GM21737 (cell line): ENCODE data around the gene NOS2.
"Not testable (repeated sequence)": the region's sequence is repeated elsewhere in the genome, so short reads cannot be mapped to it uniquely, and the experiment has no call there.

Source experiments
- ATAC-seq: cut with Tn5 transposase; IDR thresholded peaks from one replicate; pipeline ENCODE4 v1.9.1; 2021; ENCODE audit warnings: mild to moderate bottlenecking, moderate library complexity; ENCODE audit not compliant: unreplicated experiment

Gene NOS2

DNA sequence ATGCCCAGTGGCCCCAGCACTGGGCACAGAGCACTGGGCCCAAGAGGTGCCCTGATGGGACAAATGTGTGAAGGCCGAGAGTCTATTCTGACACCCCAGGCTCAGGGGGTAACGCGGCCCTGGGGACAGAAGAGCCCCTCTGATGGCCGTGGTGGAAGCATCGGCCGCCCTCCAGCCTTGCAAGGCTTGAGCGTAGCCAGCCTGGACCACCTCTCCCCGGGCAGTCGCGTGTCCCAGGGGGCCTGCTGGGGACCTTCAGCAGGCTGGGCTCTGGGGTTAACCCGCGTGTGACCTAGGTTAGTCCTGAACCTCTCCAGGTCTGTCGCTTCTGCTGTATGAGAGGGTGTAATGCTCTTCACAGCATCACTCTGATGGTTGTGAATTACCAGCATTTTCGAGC is 40.8 kb downstream of the NOS2 start:
- no peak for ATAC-seq

DNA sequence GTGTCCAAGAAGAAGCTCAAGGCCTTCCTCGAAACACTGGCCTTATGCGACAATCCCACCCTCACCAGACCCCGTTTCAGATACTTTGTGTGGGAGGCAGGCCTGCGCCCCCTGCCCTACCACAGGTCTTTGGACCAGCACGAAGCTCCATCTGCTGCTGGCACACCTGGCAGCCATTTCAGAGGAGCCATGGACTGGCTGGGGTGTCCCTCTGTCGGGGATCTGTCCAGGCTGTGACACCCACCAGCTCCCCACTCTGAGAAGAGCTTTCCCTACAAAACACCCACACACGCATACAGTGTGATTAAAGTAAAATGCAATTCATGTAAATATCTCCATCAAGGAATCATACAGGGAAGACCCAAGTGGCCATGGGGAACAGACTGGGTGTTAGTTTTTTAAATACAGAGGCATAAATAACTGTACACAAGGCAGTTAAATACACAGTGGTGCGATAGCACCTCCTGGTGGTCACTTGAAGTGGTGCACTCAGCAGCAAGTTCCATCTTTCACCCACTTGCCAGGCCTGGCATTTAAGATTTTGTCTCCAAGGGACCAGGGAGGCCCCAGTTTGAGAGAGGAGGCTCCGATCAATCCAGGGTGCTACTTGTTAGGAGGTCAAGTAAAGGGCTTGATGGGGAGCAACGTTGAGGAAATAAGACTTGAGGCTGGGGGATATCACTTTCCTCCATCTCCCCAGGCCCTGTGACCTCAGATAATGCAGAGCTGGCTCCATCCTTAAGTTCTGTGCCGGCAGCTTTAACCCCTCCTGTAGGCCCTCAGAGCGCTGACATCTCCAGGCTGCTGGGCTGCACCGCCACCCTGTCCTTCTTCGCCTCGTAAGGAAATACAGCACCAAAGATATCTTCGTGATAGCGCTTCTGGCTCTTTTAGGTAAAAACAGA is 43.6 kb downstream of the NOS2 start:
- no peak for ATAC-seq

DNA sequence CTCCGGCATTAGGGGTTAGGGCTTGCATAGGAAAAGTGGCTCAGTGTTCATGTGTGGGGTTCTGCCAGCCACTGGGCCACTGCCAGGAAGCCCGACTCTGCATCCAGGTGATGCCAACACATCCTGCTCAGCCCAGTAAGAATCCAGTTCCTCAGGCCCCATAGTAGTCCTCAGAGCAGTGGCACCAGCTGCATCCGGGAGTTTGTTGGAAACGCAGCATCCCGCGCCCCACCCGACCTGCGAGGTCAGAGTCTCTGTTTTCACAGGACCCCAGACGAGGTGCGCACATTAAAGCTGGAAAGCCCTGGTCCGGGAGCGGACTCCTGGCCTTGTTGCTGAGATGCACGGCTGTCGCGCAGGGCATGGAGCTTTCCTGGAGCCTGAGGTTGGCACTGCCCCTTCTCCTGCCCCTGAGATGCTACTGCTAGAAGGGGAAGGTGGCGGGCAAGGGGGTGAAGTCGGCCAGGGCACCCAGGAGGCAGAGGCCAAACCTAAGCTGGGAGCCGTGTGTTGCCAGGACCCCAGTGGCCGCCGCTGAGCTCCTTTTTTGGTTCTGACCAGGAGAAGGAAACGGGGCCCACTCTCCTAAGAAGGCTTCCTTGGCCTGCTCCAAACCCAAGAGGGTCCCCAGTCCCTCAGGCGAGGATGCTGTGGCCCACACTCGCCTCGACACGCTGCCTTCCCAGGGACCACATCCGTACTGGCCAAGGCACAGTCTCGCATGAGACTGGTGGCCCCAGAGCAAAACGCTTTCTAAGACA is 44.4 kb downstream of the NOS2 start:
- ATAC-seq: no peak

DNA sequence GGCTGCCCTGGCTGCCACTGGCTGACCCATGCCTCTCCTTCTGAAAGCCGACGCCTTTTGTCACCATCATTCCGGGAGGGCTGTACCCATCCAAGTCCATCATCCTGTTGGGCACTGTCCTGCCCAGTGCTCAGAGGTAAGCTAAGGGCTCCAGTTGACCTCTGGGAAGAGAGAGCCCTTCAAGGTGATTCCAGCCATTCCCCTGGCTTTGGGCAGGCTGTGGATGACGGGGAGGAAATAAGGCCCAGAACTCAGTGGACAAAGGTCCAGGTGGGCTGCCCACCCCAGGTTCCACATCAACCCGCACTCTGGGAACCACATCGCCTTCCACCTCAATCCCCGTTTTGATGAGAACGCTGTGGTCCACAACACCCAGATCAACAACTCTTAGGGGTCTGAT is 45.8 kb downstream of the NOS2 start:
- no peak for ATAC-seq

DNA sequence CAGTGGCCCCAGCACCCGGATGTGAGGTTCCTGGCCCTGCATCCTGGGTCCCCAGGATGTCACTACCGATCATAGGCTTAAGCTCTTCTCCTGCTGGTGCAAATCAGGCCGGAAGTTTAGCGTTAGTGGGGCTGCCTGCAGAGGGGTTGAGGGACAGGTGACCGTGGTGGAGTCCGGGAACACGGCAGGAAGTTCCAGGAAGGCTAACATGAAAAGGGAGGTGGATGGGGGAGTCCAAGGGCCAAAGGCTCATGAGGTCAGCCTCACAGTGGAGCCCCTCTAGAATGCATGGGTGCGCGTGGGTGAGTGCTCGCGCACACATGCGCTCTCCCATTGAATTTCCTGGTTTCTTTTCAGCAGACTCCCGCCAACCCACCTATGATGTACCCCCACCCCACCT is 46.6 kb downstream of the NOS2 start:
- ATAC-seq: not testable (repeated sequence)

DNA sequence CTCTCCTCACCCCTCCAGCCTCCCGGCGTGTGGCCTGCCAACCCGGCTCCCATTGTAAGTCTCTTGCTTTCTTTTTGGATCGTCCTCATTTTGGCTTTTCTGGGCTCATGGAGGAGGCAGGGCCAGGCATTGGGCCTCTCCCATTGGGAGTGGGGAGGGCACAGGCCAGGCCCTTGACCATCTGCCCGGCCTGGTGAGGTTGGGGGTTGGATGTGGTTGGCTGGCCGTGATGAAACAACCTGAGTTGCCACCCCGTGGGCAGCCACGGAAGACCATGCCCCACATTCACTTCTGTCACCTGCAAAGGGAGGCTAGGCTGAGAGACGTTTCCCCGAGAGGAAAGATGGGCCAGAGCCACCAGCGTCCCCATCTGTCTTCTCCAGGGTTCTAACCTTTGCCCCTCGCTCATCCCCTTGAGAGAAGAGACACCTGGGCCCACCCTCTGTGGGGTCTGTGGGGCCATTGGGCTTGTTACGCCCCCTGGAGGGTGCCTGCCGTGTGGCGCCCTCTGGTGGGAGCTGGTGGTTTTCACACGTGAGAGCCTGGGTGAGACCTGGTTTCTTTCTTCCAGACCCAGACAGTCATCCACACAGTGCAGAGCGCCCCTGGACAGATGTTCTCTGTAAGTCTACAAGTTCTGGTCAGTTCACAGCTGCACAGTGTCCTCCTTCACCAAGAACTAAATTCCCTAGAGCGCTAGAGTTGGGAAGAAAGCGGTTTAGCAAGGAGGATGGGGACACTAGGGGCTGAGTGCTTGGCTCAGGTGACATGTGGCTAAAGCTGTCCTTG is 47.3 kb downstream of the NOS2 start:
- not testable (repeated sequence) for ATAC-seq

DNA sequence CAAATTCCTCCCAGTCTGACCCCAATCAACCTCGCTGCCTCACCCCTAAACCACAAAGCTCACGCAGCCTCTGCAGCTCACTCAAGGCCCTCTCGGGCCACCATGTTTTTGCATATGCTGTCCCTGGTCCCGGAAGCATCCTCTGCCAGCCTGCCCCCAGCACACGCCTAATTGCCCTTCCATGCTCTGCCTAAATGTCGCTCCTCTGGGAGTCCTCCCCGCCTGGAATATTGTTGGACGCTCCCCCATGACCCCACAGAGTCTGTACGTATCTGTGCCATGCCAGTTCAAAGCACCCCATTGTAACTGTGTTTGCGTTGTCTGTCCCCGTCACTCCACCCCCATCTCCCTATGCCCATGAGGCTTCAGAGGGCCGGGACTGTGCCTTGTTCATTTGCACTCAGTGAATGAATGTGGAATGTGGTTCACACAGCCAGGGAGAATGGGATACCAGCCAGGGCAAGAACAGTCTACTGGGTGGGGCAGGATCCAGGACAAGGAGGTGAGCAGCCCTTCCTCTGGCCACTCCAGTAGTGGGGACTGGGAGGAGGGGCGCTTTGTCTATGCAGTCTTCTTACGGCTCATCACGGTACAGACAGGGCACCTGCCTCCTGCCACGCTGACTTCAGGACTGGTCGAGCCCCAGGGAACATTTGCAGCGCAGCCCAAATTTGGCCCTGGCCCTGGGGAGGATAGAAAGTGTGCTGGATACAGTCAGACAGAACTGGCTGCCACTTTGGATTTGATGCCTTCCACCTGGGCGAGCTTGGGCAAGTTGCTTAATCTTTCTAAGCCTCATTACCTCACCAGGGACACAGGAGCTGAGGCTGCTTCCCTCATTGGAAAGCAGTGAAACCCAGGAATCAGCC is 48.5 kb downstream of the NOS2 start:
- no peak for ATAC-seq

DNA sequence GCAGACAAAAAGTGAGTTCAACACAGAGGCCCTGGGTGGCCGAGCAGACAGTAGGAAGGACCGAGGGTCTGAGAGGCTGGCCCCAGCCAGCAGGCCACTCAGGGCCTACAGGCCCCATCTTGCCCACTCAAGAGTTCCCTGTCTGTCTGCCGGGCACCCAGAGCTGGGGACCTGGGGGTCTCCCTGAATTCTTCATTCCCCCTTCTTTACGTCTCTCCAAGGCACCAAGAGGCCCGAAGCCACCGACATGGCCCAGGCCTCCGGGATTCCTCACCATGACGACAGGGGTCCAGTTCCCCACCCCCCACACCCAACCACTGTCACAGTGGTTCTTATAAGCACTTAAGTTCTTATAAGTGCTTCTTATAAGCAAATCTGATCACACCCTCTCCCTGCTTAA is 49.2 kb downstream of the NOS2 start:
- ATAC-seq: no peak

DNA sequence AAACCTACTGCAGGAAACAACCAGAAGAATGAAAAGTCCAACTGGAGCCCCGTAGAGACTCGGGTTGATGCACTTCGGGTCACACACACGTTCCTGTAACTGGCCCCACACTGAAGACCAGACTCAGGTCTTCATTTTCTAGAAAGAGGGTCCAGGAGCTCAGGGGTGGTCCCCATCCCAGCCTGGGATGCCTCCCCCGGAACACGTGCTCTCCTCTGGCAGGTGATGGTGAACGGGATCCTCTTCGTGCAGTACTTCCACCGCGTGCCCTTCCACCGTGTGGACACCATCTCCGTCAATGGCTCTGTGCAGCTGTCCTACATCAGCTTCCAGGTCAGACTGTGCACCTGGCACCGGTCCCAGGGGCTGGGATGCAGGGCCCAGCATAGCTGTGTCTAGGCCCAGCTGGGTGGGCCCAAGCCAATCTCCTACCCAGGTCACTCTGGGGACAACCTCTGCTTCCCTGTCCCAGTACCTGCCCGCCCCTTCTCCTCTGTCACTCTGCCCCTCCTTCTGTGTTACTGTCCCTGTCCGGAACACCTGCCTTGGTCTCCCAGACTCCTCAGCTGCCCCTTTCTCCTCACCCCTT is 50.7 kb downstream of the NOS2 start:
- ATAC-seq: not testable (repeated sequence)

DNA sequence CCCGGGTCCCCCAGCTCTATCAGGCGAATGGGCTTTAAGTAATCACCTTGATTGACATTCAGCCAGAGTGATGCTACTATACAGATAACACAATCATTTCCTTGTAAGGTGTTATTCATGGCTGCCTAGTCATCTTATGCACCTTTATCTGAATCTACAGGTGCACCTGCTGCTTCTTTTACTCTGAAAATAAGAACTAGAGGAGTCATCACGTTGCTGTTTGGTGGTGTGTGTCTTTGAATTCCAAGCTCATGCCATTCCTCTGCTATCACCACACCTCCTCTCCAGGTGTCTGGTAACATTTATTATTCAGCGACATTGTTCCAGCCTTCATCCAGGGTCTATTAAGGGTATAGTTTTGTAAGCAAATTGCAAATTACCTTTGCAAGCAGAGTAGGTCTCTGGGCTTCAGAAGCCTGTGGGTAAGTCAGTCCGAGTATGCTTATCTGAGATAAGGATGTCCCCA is 51.9 kb downstream of the NOS2 start:
- no peak for ATAC-seq

DNA sequence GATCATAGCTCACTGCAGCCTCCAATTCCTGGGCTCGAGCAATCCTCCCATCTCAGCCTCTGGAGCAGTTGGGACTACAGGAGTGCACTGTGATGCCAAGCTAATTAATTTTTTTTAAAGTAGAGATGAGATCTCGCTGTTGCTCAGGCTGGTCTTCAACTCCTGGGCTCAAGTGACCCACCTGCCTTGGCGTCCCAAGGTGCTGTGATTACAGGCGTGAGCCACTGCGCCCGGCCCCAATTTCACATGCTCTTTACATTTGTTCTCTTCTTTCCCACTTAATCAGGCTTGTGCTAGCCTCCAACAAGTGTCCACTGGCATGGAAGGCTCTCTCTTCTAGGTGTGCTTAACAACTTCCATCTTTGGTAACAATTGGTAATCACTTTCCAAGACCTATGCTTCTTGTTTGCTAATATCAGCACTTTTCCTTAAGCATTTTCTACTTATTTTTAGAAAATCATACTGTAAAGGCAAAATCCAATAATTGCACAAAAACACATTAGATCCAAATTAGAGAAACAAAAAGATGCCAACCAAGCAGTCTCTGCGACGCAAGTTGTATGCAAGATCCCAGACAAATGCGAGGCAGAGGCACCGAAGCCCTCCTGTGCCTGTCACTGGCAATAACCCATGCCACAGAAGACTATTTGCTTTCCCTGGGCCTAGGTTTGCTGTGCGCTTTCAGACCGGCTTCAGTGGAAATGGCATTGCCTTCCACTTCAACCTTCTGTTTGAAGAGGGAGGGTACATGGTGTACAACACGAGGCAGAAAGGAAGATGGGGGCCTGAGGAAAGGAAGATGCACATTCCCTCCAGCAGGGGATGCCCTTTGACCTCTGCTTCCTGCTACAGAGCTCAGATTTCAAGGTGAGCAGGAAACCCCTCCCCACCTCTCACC is 52.6 kb downstream of the NOS2 start:
- no peak for ATAC-seq

DNA sequence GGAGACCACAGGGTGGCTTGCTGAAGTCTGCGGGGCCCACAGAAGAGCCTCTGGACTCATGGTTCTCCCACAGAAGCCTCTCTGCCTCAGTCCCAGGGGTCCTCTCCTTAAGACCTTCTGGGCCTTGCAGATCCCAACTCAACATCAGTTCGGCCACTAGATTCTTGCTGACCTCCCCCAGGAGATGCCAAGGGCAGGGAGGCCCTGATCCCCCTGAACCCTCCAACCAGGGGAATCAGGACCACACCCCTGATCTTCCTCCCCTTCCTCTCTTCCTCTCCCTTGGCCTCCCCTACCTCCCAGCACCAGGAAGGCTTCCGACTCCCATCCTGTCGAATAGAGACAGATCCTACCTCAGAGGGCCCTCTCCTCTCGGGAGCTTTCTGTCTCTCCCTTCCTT is 53.4 kb downstream of the NOS2 start:
- no peak for ATAC-seq

DNA sequence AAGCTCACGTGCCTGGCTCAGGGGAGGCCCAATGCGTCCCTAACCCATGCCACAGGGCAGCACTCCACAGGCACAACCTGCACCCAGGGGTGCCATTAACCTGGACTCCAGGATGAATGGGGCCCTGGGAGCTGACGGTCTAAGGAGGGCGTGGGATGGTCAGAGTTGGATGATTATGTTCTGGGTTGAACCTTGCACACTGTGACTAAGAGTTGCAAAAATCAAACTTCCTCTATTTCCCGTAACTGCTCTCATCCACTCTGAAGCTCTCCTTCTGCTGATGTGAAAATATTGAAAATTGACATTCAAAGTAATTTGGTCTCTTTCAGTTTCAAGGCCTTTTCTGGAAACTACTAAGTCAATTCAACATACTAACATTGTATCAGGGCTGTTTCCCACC is 54.0 kb downstream of the NOS2 start:
- ATAC-seq: not testable (repeated sequence)

DNA sequence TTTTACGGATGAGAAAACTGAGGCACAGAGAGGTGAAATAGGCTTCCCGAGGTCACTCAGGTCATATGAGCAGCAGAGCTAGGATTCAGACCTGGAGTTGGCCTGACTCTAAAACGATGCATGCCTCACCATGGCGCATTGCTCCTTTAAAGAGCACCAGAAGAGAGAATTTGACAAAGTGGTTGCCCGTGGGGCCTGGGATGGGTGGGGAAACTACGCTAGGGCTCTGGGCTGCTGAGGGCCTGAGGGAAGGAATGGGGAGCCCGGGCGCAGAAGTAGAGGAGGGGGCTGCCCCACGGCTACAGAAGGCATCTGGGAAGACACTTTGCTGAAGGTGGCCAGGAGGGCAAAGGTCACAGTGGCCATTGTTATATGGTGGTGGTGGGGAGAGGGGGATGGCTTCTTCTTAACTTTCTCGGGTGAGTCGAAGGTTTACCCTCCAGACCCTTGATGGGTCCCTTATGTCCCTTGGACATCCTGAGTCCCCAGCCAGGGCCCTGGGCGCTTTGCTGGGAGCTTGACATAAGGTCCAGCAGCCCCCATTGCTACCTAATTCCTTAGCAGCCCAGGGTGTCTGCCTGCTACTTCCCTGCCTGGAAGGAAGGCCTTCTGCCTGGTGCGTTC is 55.0 kb downstream of the NOS2 start:
- ATAC-seq: not testable (repeated sequence)

DNA sequence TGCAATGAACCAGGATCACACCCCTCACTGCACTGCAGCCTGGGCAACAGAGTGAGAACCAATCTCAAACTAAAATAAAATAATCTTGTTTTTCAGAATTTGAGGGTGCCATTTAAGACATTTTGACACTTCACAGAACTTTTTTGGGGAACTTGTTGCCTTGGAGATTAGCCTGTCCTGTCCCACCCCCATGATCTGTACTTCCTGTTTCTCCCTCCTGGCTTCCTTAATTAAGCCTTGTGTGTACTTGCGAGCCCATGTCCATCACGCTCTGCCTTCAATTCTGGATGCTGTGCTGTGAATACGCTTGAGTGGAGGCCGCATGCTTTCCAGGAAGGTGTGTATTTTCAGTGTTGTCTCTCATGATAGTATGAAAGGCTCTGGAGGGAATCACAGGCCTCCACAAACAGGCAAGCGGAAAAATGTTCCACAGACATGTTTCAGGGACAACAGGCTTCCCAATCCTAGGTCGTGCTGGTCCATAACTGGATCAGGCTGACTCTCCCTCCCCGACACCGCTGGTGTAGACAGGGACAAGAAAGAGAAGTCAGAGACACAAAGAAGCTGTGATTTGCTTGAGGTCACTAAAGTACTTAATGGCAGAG is 56.9 kb downstream of the NOS2 start:
- ATAC-seq: no peak

DNA sequence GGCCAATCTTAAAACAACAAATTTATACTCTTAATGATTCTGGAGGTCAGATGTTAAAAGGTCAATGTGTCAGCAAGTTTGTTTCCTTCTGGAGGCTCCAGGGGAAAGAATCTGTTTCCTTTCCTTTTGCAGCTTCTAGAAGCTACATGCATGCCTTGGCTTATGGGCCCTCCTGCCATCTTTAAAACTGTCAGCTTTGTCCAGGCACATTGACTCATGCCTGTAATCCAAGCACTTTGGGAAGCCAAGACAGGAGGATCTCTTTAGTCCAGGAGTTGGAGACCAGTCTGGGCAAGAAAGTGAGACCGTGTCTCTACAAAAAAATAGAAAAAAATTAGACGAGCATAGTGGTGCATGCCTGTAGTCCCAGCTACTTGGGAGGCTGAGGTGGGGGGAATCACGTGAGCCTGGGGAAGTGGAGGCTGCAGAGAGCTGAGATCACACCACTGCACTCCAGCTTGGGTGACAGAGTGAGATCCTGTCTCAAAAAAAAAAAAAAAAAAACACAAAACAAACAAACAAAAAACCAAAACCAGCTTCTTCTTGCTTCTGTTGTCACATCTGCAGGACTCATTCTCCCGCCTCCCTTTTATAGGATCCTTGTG is 58.3 kb downstream of the NOS2 start:
- no peak for ATAC-seq

DNA sequence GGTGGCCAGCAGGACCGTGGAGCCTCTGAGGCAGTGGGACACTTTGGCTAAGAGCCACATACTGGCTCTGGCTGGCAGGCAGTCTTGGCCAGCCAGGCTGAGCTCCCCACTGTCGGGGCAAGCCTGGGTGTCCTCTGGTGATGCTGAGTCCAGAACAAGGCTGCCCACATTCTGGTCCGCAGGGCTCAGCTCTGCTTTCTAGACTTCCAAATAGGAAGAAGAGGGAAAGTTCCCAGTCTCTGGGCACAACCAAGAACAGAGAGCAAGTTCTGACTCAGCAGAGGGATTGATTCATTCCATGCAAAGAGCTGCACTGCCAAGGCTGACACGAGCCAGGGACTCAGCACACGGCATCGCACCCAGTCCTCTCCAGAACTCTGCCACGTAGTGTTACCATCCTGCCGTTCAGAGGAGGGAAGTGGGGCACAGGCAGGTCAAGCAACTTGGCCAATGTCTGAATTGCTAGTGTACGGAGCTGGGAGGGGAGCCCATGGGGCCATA is 58.9 kb downstream of the NOS2 start:
- ATAC-seq: no peak
